K562 (cell line): Measurements from ENCODE around the gene LIPH. TPM values are rescaled to one million over a fixed set of nuclear protein-coding genes. Genes with fewer than 3 reads are reported as not detected.

ENCODE experiments used
- CBFA2T2 ChIP-seq: fragments of 450-650 bp; conservative IDR thresholded peaks from 2 replicates; pipeline ENCODE4 v1.6.1; 2017; ENCODE audit warnings: mild to moderate bottlenecking
- E2F6 ChIP-seq, 2 experiments: IDR thresholded peaks; 2 replicates each; pipeline ENCODE4 v1.6.1; 2011; ENCODE audit warnings: borderline replicate concordance in 1 of 2, control low read depth in 1 of 2, low read depth in 1 of 2, low read length in 1 of 2, mild to moderate bottlenecking in 1 of 2, mixed read lengths in 1 of 2, moderate library complexity in 1 of 2; ENCODE audit not compliant: insufficient read depth in 1 of 2, insufficient read length in 1 of 2, poor library complexity in 1 of 2, severe bottlenecking in 1 of 2; ENCODE audit errors: extremely low read depth in 1 of 2
- ELF2 ChIP-seq: fragments of 250-450 bp; sonication (Bioruptor Pico); IDR thresholded peaks from 2 replicates; pipeline ENCODE4 v1.5.0; 2021; ENCODE audit warnings: mild to moderate bottlenecking
- KLF13 ChIP-seq: fragments of 450-650 bp; IDR thresholded peaks from 2 replicates; pipeline ENCODE4 v1.6.1; 2016; ENCODE audit warnings: missing genetic modification characterization, low read depth, mild to moderate bottlenecking, missing compliant biosample characterization, moderate library complexity, borderline replicate concordance
- LARP7 ChIP-seq: fragments of 450-650 bp; IDR thresholded peaks from 2 replicates; pipeline ENCODE4 v1.6.1; 2016
- NCOA2 ChIP-seq, 2 experiments: fragments of 450-650 bp; IDR thresholded peaks; 2 replicates each; pipeline ENCODE4 v1.6.1; 2018; ENCODE audit warnings: mild to moderate bottlenecking in 2 of 2, moderate library complexity in 1 of 2; ENCODE audit not compliant: partially characterized antibody in 2 of 2
- PKNOX1 ChIP-seq: fragments of 450-650 bp; IDR thresholded peaks from 2 replicates; pipeline ENCODE4 v1.6.1; 2016
- POLR2H ChIP-seq: IDR thresholded peaks from 2 replicates; pipeline ENCODE4 v1.6.1; 2016; ENCODE audit warnings: missing genetic modification characterization, low read depth, mild to moderate bottlenecking, control low read depth, missing compliant biosample characterization, moderate library complexity
- SFPQ ChIP-seq: fragments of 200-400 bp; formaldehyde crosslinking; IDR thresholded peaks from 2 replicates; pipeline ENCODE4 v1.6.1; 2017; ENCODE audit warnings: mild to moderate bottlenecking, low read depth, low read length, moderate library complexity
- SMARCA5 ChIP-seq: fragments of 450-650 bp; IDR thresholded peaks from 2 replicates; pipeline ENCODE4 v1.6.1; 2016
- TAF1 ChIP-seq: IDR thresholded peaks from 2 replicates; pipeline ENCODE4 v1.6.1; 2011; ENCODE audit warnings: mild to moderate bottlenecking, low read length, moderate library complexity; ENCODE audit not compliant: insufficient read depth, control insufficient read depth, severe bottlenecking; ENCODE audit errors: extremely low read depth
- TAL1 ChIP-seq: fragments of 450-650 bp; IDR thresholded peaks from 2 replicates; pipeline ENCODE4 v1.6.1; 2016; ENCODE audit warnings: mild to moderate bottlenecking
- U2AF2 ChIP-seq: fragments of 200-400 bp; formaldehyde crosslinking; optimal IDR thresholded peaks from 2 replicates; pipeline ENCODE3; 2017; ENCODE audit warnings: low read depth, mild to moderate bottlenecking, low read length
- ZNF324 ChIP-seq: fragments of 250-450 bp; sonication (Bioruptor Pico); IDR thresholded peaks from 2 replicates; pipeline ENCODE4 v1.4.0; 2020; ENCODE audit warnings: mild to moderate bottlenecking
- polyA plus RNA-seq, 8 experiments: library from polyadenylated mRNA; depleted of rRNA in 4 of 8; stranded (reverse) in 5 of 8; unstranded in 3 of 8; fragments of >200 nt; fragmentation: Nextera tagmentation in 2 of 8; fragmentation: Illumina TruSeq in 1 of 8; extraction: Ambion mirVana in 2 of 8; extraction: Trizol in 1 of 8; gene quantifications; 2 replicates each; pipeline versions ENCODE4 v1.2.1 to v1.2.3, GENCODE V29; 2011 to 2014; ENCODE audit warnings: inconsistent platforms in 1 of 8, missing spikeins in 1 of 8
- total RNA-seq, 7 experiments: library from RNA; depleted of rRNA in 6 of 7; stranded (reverse); fragments of >200 nt in 6 of 7; fragmentation: Illumina TruSeq in 2 of 7; extraction: Trizol in 2 of 7; gene quantifications; 2 replicates each; pipeline versions ENCODE4 v1.2.1 to v1.2.3, GENCODE V29; 2011 to 2021; ENCODE audit warnings: low replicate concordance in 1 of 7
- TF ChIP-seq, protein P1 (sequence below): fragments of 450-650 bp; IDR thresholded peaks from 2 replicates; pipeline ENCODE4 v1.6.1; 2018; ENCODE audit not compliant: partially characterized antibody
- TF ChIP-seq, protein P2 (sequence below), 2 experiments: fragments of 450-650 bp; conservative IDR thresholded peaks; 2 replicates each; pipeline ENCODE4 v1.6.1; 2017; ENCODE audit warnings: mild to moderate bottlenecking in 2 of 2, moderate library complexity in 2 of 2
- TF ChIP-seq, protein P3 (sequence below): fragments of 450-650 bp; IDR thresholded peaks from 2 replicates; pipeline ENCODE4 v1.6.1; 2017; ENCODE audit warnings: mild to moderate bottlenecking, moderate library complexity

Gene LIPH
- total and polyA plus RNA-seq, 9 of the 15 experiments (the other 6 are each of a cell fraction or from before 2014, with no cell fraction given), result 0.73 to 1.8 (median 1.3) TPM

- 0 out of 2 replicates have a peak, but pooled peaks have one; percentile 16 for TF ChIP-seq CBFA2T2
- TF ChIP-seq TAF1, result no peak
- TF ChIP-seq LARP7, result no peak
- TF ChIP-seq, protein P1, sequence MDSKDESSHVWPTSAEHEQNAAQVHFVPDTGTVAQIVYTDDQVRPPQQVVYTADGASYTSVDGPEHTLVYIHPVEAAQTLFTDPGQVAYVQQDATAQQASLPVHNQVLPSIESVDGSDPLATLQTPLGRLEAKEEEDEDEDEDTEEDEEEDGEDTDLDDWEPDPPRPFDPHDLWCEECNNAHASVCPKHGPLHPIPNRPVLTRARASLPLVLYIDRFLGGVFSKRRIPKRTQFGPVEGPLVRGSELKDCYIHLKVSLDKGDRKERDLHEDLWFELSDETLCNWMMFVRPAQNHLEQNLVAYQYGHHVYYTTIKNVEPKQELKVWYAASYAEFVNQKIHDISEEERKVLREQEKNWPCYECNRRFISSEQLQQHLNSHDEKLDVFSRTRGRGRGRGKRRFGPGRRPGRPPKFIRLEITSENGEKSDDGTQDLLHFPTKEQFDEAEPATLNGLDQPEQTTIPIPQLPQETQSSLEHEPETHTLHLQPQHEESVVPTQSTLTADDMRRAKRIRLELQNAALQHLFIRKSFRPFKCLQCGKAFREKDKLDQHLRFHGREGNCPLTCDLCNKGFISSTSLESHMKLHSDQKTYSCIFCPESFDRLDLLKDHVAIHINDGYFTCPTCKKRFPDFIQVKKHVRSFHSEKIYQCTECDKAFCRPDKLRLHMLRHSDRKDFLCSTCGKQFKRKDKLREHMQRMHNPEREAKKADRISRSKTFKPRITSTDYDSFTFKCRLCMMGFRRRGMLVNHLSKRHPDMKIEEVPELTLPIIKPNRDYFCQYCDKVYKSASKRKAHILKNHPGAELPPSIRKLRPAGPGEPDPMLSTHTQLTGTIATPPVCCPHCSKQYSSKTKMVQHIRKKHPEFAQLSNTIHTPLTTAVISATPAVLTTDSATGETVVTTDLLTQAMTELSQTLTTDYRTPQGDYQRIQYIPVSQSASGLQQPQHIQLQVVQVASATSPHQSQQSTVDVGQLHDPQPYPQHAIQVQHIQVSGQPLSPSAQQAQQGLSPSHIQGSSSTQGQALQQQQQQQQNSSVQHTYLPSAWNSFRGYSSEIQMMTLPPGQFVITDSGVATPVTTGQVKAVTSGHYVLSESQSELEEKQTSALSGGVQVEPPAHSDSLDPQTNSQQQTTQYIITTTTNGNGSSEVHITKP, result no peak
- TF ChIP-seq U2AF2, result no peak
- no peak for TF ChIP-seq POLR2H (tag)
- TF ChIP-seq ELF2 (CRISPR knock-in tag), result no peak
- no peak for TF ChIP-seq SMARCA5
- TF ChIP-seq NCOA2 (IDR thresholded peaks at IDR 0.05; ENCODE audit: partially characterized antibody in 2 of 2), result no peak
- TF ChIP-seq ZNF324, result no peak
- TF ChIP-seq KLF13 (tag), result no peak
- TF ChIP-seq E2F6 (IDR thresholded peaks at IDR 0.05; ENCODE audit: borderline replicate concordance in 1 of 2, extremely low read depth in 1 of 2, insufficient read depth in 1 of 2, insufficient read length in 1 of 2, low read depth in 1 of 2, low read length in 1 of 2, poor library complexity in 1 of 2, severe bottlenecking in 1 of 2), result peak in 1 of 2 experiments; percentile 33
- TF ChIP-seq TAL1, result 0 out of 2 replicates have a peak, but pooled peaks have one; percentile 22
- TF ChIP-seq SFPQ, result no peak
- TF ChIP-seq, protein P2, sequence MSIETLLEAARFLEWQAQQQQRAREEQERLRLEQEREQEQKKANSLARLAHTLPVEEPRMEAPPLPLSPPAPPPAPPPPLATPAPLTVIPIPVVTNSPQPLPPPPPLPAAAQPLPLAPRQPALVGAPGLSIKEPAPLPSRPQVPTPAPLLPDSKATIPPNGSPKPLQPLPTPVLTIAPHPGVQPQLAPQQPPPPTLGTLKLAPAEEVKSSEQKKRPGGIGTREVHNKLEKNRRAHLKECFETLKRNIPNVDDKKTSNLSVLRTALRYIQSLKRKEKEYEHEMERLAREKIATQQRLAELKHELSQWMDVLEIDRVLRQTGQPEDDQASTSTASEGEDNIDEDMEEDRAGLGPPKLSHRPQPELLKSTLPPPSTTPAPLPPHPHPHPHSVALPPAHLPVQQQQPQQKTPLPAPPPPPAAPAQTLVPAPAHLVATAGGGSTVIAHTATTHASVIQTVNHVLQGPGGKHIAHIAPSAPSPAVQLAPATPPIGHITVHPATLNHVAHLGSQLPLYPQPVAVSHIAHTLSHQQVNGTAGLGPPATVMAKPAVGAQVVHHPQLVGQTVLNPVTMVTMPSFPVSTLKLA (conservative IDR thresholded peaks at IDR 0.05), result peak in 1 of 2 experiments; percentile 50; a peak in 3 of 4 replicates
- TF ChIP-seq, protein P3, sequence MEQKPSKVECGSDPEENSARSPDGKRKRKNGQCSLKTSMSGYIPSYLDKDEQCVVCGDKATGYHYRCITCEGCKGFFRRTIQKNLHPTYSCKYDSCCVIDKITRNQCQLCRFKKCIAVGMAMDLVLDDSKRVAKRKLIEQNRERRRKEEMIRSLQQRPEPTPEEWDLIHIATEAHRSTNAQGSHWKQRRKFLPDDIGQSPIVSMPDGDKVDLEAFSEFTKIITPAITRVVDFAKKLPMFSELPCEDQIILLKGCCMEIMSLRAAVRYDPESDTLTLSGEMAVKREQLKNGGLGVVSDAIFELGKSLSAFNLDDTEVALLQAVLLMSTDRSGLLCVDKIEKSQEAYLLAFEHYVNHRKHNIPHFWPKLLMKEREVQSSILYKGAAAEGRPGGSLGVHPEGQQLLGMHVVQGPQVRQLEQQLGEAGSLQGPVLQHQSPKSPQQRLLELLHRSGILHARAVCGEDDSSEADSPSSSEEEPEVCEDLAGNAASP, result no peak
- peak; percentile 31; the same call in 1 of the 2 replicates for TF ChIP-seq PKNOX1
These were observed 44.5 kb downstream of the LIPH start (continued) for GRCh38 chr3:185507883-185508282.
